Upper lobe of left lung (tissue), 6 donors: Measurements from ENCODE around the gene RAI14. TPM values are rescaled to one million over a fixed set of nuclear protein-coding genes. Genes with fewer than 3 reads are reported as not detected.

Experiments
- ATAC-seq, 2 donors: fragments of 200-7000 bp; cut with Tn5 transposase; one replicate each; pipeline ENCODE4 v1.9.1; 2022; ENCODE audit warnings: mild to moderate bottlenecking in 2 of 2, moderate library complexity in 2 of 2; ENCODE audit not compliant: low FRiP score in 2 of 2
- DNase-seq, 2 donors: peaks; one replicate each; pipeline ENCODE4 v3.0.0-alpha.2; 2019 to 2020
- H3K27ac ChIP-seq, 4 donors: fragments of 200-600 bp; sonication (generic); one replicate each; pipeline ENCODE4 v1.5.1; 2016 to 2019
- H3K27me3 ChIP-seq, 4 donors: fragments of 200-600 bp; sonication (generic); one replicate each; pipeline ENCODE4 v1.5.1; 2017 to 2019
- H3K36me3 ChIP-seq, 4 donors: fragments of 200-600 bp; sonication (generic); one replicate each; pipeline ENCODE4 v1.5.1; 2016 to 2019
- H3K4me1 ChIP-seq, 4 donors: fragments of 200-600 bp; sonication (generic); one replicate each; pipeline ENCODE4 v1.5.1; 2018 to 2019
- H3K4me3 ChIP-seq, 4 donors: fragments of 200-600 bp; sonication (generic); one replicate each; pipeline ENCODE4 v1.5.1; 2017 to 2019; ENCODE audit warnings: mild to moderate bottlenecking in 2 of 4, moderate library complexity in 1 of 4
- H3K9me3 ChIP-seq, 4 donors: fragments of 200-600 bp; sonication (generic); one replicate each; pipeline ENCODE4 v1.5.1; 2018 to 2019
- CTCF ChIP-seq, 6 experiments: fragments of 450-650 bp in 4 of 6; fragments of 200-600 bp in 2 of 6; sonication (generic) in 2 of 6; IDR thresholded peaks; one replicate each; pipeline ENCODE4 v1.5.1; 2016 to 2019; ENCODE audit warnings: antibody characterized with exemption in 6 of 6
- EP300 ChIP-seq, 4 donors: sonication (generic); formaldehyde crosslinking; IDR thresholded peaks; one replicate each; pipeline ENCODE4 v1.5.1; 2017; ENCODE audit warnings: antibody characterized with exemption in 4 of 4, control low read depth in 2 of 4
- POLR2A ChIP-seq, 4 donors: fragments of 450-650 bp; IDR thresholded peaks; one replicate each; pipeline ENCODE4 v1.5.1; 2016 to 2017; ENCODE audit warnings: antibody characterized with exemption in 4 of 4, mild to moderate bottlenecking in 2 of 4
- POLR2AphosphoS5 ChIP-seq, 2 donors: sonication (generic); formaldehyde crosslinking; IDR thresholded peaks; one replicate each; pipeline ENCODE4 v1.5.1; 2017; ENCODE audit warnings: antibody characterized with exemption in 2 of 2
- WGBS, 2 donors: methylation state at CpG; one replicate each; pipeline ENCODE4 v1.1.5; 2017 to 2018; 5-methylcytosine and 5-hydroxymethylcytosine counted together
- total RNA-seq, 6 donors: library from RNA; depleted of rRNA in 4 of 6; stranded (reverse); fragments of >200 nt in 4 of 6; gene quantifications; one replicate each; pipeline versions ENCODE4 v1.1.0 to v1.2.1, GENCODE V29; 2016 to 2021
- donor health status: DM: no; HTN: no; CAD: no; lungs with moderate emphysema.
- donor health status: DM: no; HTN: yes; CAD: no; lungs with severe emphysema.

Gene RAI14
- 10 to 100 TPM; 34.0 to 88.6 (median 67.9) TPM for total RNA-seq

GRCh38 chr5:34656001-34656699 lies at the start of gene RAI14:
TSS of gene RAI14 (plus strand) at chr5:34656328. CDS start at chr5:34686920, 30,592 bp downstream.
- 1 to 2% methylated on average over 24 to 29 of the region's 79 CpGs for WGBS, 2 donors
- ATAC-seq, result peak; percentile 89 to 95
- Histone ChIP-seq H3K4me3 (peak within 1 kb of the TSS; percentile 69 to 91 (median 80)), H3K27ac (peak within 1 kb of the TSS; percentile 92 to 94 (median 94)), H3K4me1 (peaks cover 11 to 37% (median 21%) of the 10 kb centered on the region in 4 donors), H3K27me3 (peaks cover 0 to 7% (median 0%) of the 10 kb centered on the region in 4 donors), H3K36me3 (no peaks in the 10 kb centered on the region), H3K9me3 (no peaks in the 10 kb centered on the region)
- peak; percentile 91 to 95 for DNase-seq
- TF ChIP-seq CTCF (IDR thresholded peaks at IDR 0.05), result peak in 4 of 6 experiments; percentile 4 to 17 (median 14)
- TF ChIP-seq EP300 (IDR thresholded peaks at IDR 0.05), result peak in 1 of 4 donors; percentile 50
- peak in 3 of 4 donors; percentile 43 to 86 (median 65) for TF ChIP-seq POLR2A (IDR thresholded peaks at IDR 0.05)
- peak; percentile 35 to 71 for TF ChIP-seq POLR2AphosphoS5 (IDR thresholded peaks at IDR 0.05)

GRCh38 chr5:34608368-34608767 lies 47.8 kb upstream of the RAI14 start:
- no peaks in the 10 kb centered on the region for H3K36me3 ChIP-seq
- DNase-seq, result no peak
- peak overlapping the region in 2 of 4 donors; percentile 51 to 73 for H3K27ac ChIP-seq
- TF ChIP-seq EP300 (IDR thresholded peaks at IDR 0.05) (no peak), POLR2AphosphoS5 (IDR thresholded peaks at IDR 0.05) (no peak), CTCF (IDR thresholded peaks at IDR 0.05) (no peak), POLR2A (IDR thresholded peaks at IDR 0.05) (no peak)
- ATAC-seq, result no peak
- H3K27me3 ChIP-seq, result no peaks in the 10 kb centered on the region
- 73 to 79% methylated on average over 3 of the region's 3 CpGs for WGBS, 2 donors
- no peaks in the 10 kb centered on the region for H3K9me3 ChIP-seq
- H3K4me3 ChIP-seq, result no peak overlapping the region
- H3K4me1 ChIP-seq, result peaks cover 9 to 27% (median 21%) of the 10 kb centered on the region in 4 donors

GRCh38 chr5:34608859-34609648 lies 47.1 kb upstream of the RAI14 start:
- TF ChIP-seq POLR2A (IDR thresholded peaks at IDR 0.05) (no peak), CTCF (IDR thresholded peaks at IDR 0.05) (no peak), EP300 (IDR thresholded peaks at IDR 0.05) (peak in 1 of 4 donors; percentile 44), POLR2AphosphoS5 (IDR thresholded peaks at IDR 0.05) (peak in 1 of 2 donors; percentile 10)
- WGBS, 2 donors, result 21 to 34% methylated on average over 3 of the region's 3 CpGs
- H3K4me3 ChIP-seq, result no peak overlapping the region
- no peaks in the 10 kb centered on the region for H3K36me3 ChIP-seq
- H3K27me3 ChIP-seq, result no peaks in the 10 kb centered on the region
- ATAC-seq, result peak; percentile 62 to 92
- H3K9me3 ChIP-seq, result no peaks in the 10 kb centered on the region
- H3K4me1 ChIP-seq, result peaks cover 9 to 27% (median 21%) of the 10 kb centered on the region in 4 donors
- no peak for DNase-seq
- H3K27ac ChIP-seq, result peak overlapping the region; percentile 20 to 73 (median 40)

- ATAC-seq (no peak), DNase-seq (no peak)
- Histone ChIP-seq H3K36me3 (no peaks in the 10 kb centered on the region), H3K4me3 (no peak overlapping the region), H3K27me3 (no peaks in the 10 kb centered on the region), H3K9me3 (no peaks in the 10 kb centered on the region), H3K4me1 (peaks cover 9 to 27% (median 21%) of the 10 kb centered on the region in 4 donors), H3K27ac (peak overlapping the region; percentile 20 to 73 (median 36))
- 72 to 80% methylated on average over 6 of the region's 6 CpGs for WGBS, 2 donors
- TF ChIP-seq POLR2AphosphoS5 (IDR thresholded peaks at IDR 0.05), result no peak
These were observed 46.1 kb upstream of the RAI14 start for GRCh38 chr5:34609951-34610441.

GRCh38 chr5:34610546-34610945 lies 45.6 kb upstream of the RAI14 start:
- Histone ChIP-seq H3K36me3 (no peaks in the 10 kb centered on the region), H3K4me1 (peaks cover 9 to 27% (median 21%) of the 10 kb centered on the region in 4 donors), H3K27ac (peak overlapping the region in 1 of 4 donors; percentile 51), H3K27me3 (no peaks in the 10 kb centered on the region), H3K9me3 (no peaks in the 10 kb centered on the region), H3K4me3 (no peak overlapping the region)
- DNase-seq (no peak), ATAC-seq (no peak)
- TF ChIP-seq CTCF (IDR thresholded peaks at IDR 0.05) (no peak), POLR2AphosphoS5 (IDR thresholded peaks at IDR 0.05) (no peak), EP300 (IDR thresholded peaks at IDR 0.05) (no peak), POLR2A (IDR thresholded peaks at IDR 0.05) (no peak)
